T-cell (primary cell): Measurements from ENCODE around the gene DSCAML1. TPM values are rescaled to one million over a fixed set of nuclear protein-coding genes. Genes with fewer than 3 reads are reported as not detected.

ENCODE experiments used
- ATAC-seq, 4 experiments: fragments of 200-7000 bp in 3 of 4; fragments of 150-1000 bp in 1 of 4; cut with Tn5 transposase; replicated peaks in 1 of 4; 1 replicate in 3 of 4; 2 replicates in 1 of 4; pipeline ENCODE4 v1.10.0; 2021; ENCODE audit warnings: moderate library complexity in 3 of 4, mild to moderate bottlenecking in 2 of 4, moderate number of reproducible peaks in 1 of 4
- CTCF ChIA-PET, 2 donors: fragments of 300-600 bp; sonication (Branson Sonifier 250); formaldehyde crosslinking; loops; one replicate each; lab custom pipeline; 2022; ENCODE audit warnings: antibody characterized with exemption in 2 of 2; lab: Charles Lee
- POLR2A ChIA-PET, 2 donors: fragments of 300-600 bp; sonication (Branson Sonifier 250); formaldehyde crosslinking; loops; one replicate each; lab custom pipeline; 2022; ENCODE audit warnings: antibody characterized with exemption in 2 of 2; lab: Charles Lee
- DNase-seq, 35 experiments: peaks; one replicate each; pipeline versions ENCODE4 v3.0.0 to v3.0.0-alpha.2; 2013 to 2023
- H3K27ac ChIP-seq: one replicate; pipeline ENCODE4 v1.5.1; 2013; ENCODE audit warnings: low read length
- H3K27me3 ChIP-seq, 2 experiments: replicated peaks in 1 of 2; 1 replicate in 1 of 2; 2 replicates in 1 of 2; pipeline versions ENCODE4 v1.6.1 to v1.7.0; 2013; ENCODE audit warnings: low read length in 1 of 2, mixed read lengths in 1 of 2; ENCODE audit not compliant: control insufficient read depth in 2 of 2, insufficient read depth in 2 of 2; ENCODE audit errors: extremely low read depth in 1 of 2
- H3K36me3 ChIP-seq, 2 donors: 1 replicate in 1 of 2; 2 replicates in 1 of 2; pipeline versions ENCODE4 v1.6.1 to v1.7.0; 2013; ENCODE audit warnings: low read length in 1 of 2; ENCODE audit not compliant: control insufficient read depth in 2 of 2, insufficient read depth in 1 of 2; ENCODE audit errors: extremely low read depth in 1 of 2
- H3K4me1 ChIP-seq, 2 experiments: 1 replicate in 1 of 2; 2 replicates in 1 of 2; pipeline versions ENCODE4 v1.6.1 to v1.7.0; 2013; ENCODE audit warnings: low read length in 2 of 2, mixed read lengths in 1 of 2; ENCODE audit not compliant: insufficient read depth in 2 of 2, control insufficient read depth in 1 of 2; ENCODE audit errors: extremely low read depth in 1 of 2
- H3K4me3 ChIP-seq, 2 donors: 1 replicate in 1 of 2; 2 replicates in 1 of 2; pipeline versions ENCODE4 v1.5.1 to v1.7.0; 2013; ENCODE audit warnings: mild to moderate bottlenecking in 2 of 2, low read length in 1 of 2, moderate library complexity in 1 of 2; ENCODE audit not compliant: control insufficient read depth in 1 of 2; ENCODE audit errors: extremely low read depth in 1 of 2
- H3K9me3 ChIP-seq: 2 replicates; pipeline ENCODE4 v1.7.0; 2013
- H3K27ac Mint-ChIP-seq, 2 donors: one replicate each; pipeline ENCODE4 v1.8.0; 2020 to 2021; ENCODE audit warnings: mild to moderate bottlenecking in 2 of 2, mixed read lengths in 2 of 2
- H3K27me3 Mint-ChIP-seq, 2 donors: one replicate each; pipeline ENCODE4 v1.8.0; 2021 to 2022; ENCODE audit warnings: mixed read lengths in 2 of 2
- H3K36me3 Mint-ChIP-seq: one replicate; pipeline ENCODE4 v1.8.0; 2021; ENCODE audit warnings: mixed read lengths
- H3K4me1 Mint-ChIP-seq, 3 donors: one replicate each; pipeline ENCODE4 v1.8.0; 2020 to 2022; ENCODE audit warnings: mixed read lengths in 3 of 3, mild to moderate bottlenecking in 1 of 3
- H3K4me3 Mint-ChIP-seq, 3 donors: one replicate each; pipeline ENCODE4 v1.8.0; 2020 to 2022; ENCODE audit warnings: mild to moderate bottlenecking in 3 of 3, mixed read lengths in 3 of 3, moderate library complexity in 3 of 3
- H3K9me3 Mint-ChIP-seq, 3 donors: one replicate each; pipeline ENCODE4 v1.8.0; 2020 to 2022; ENCODE audit warnings: mixed read lengths in 3 of 3
- WGBS: methylation state at CpG from one replicate; pipeline ENCODE4 v1.1.5; 2013; ENCODE audit warnings: missing lambda C conversion rate; ENCODE audit not compliant: insufficient coverage; 5-methylcytosine and 5-hydroxymethylcytosine counted together
- total RNA-seq, 35 experiments: library from RNA in 6 of 35; stranded (reverse) in 6 of 35; fragments of 120-200 nt in 1 of 35; gene quantifications; one replicate each; pipeline versions ENCODE4 v1.2.1 to v1.2.4 and lab custom pipeline; 2013 to 2026

DSCAML1 gene
- total RNA-seq, 5 donors from 2014 or later (not counting 1 experiment from before 2014, with no cell fraction given): 0.15 to 2.4 (median 0.96) TPM

DNA sequence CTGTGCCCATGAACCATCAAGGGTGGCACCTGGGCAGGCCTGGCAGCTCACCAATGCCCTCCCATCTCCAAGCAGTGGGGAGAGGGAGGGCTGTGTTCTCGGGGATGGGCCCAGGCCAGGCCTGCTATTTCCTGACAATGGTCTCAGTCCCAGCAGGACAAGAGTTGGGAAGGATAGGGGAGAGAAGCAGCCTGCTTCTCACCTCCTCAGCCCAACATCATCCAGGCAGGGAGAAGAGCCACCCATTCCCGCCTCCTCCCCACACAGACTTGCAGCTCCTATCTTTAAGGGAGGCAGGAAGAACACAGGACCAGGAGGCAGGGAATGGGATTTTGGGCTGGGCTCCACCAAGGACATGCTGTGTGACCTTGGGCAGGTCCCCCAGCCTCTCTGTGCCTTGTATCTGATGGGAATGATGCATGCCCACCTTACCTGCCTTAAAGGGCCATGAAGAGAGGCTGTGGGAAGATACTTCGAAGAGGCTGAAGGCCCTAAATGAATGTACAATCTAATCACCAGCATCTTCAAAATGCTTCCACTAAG, 108.7 kb downstream of the DSCAML1 start:
- Mint-ChIP-seq H3K27ac (no peak overlapping the region), H3K4me1 (no peaks in the 10 kb centered on the region), H3K27me3 (peaks cover 9 to 15% of the 10 kb centered on the region in 2 donors), H3K36me3 (no peaks in the 10 kb centered on the region), H3K4me3 (no peak overlapping the region), H3K9me3 (no peaks in the 10 kb centered on the region)
- no peak for DNase-seq
- H3K36me3 ChIP-seq: no peaks in the 10 kb centered on the region
- H3K4me3 ChIP-seq: no peak overlapping the region
- POLR2A ChIA-PET: no interaction called here
- CTCF ChIA-PET: no interaction called here
- H3K27ac ChIP-seq: no peak overlapping the region
- 60% methylated on average over 1 of the region's 3 CpGs for WGBS
- H3K9me3 ChIP-seq: no peaks in the 10 kb centered on the region
- no peak for ATAC-seq
- H3K4me1 ChIP-seq: no peaks in the 10 kb centered on the region
- peaks cover 0 to 9% of the 10 kb centered on the region in 2 experiments for H3K27me3 ChIP-seq

- POLR2A ChIA-PET: no interaction called here
- peaks cover 0 to 9% of the 10 kb centered on the region in 2 experiments for H3K27me3 ChIP-seq
- no peak for ATAC-seq
- H3K27me3 Mint-ChIP-seq: peaks cover 6 to 15% of the 10 kb centered on the region in 2 donors
- H3K4me3 ChIP-seq: no peak overlapping the region
- no peaks in the 10 kb centered on the region for H3K9me3 ChIP-seq
- H3K4me1 Mint-ChIP-seq: no peaks in the 10 kb centered on the region
- H3K4me1 ChIP-seq: no peaks in the 10 kb centered on the region
- H3K36me3 Mint-ChIP-seq: no peaks in the 10 kb centered on the region
- no peaks in the 10 kb centered on the region for H3K36me3 ChIP-seq
- DNase-seq: no peak
- H3K9me3 Mint-ChIP-seq: no peaks in the 10 kb centered on the region
- CTCF ChIA-PET: no interaction called here
- H3K27ac ChIP-seq: no peak overlapping the region
- no peak overlapping the region for H3K27ac Mint-ChIP-seq
- H3K4me3 Mint-ChIP-seq: no peak overlapping the region
- 86% methylated on average over 6 of the region's 6 CpGs for whole genome bisulfite sequencing
Measured at GRCh38 chr11:117687776-117688175, 109.2 kb downstream of the DSCAML1 start.

GRCh38 chr11:117686711-117687110, 110.3 kb downstream of the DSCAML1 start:
- Mint-ChIP-seq H3K27ac (no peak overlapping the region), H3K9me3 (no peaks in the 10 kb centered on the region), H3K36me3 (no peaks in the 10 kb centered on the region), H3K4me3 (no peak overlapping the region), H3K27me3 (peaks cover 8 to 19% of the 10 kb centered on the region in 2 donors), H3K4me1 (no peaks in the 10 kb centered on the region)
- Histone ChIP-seq H3K27me3 (peaks cover 0 to 14% of the 10 kb centered on the region in 2 experiments), H3K36me3 (no peaks in the 10 kb centered on the region), H3K9me3 (no peaks in the 10 kb centered on the region), H3K4me1 (no peaks in the 10 kb centered on the region), H3K4me3 (no peak overlapping the region), H3K27ac (no peak overlapping the region)
- no peak for ATAC-seq
- 57% methylated on average over 1 of the region's 3 CpGs for WGBS
- ChIA-PET POLR2A (no interaction called here), CTCF (no interaction called here)
- no peak for DNase-seq

DNA sequence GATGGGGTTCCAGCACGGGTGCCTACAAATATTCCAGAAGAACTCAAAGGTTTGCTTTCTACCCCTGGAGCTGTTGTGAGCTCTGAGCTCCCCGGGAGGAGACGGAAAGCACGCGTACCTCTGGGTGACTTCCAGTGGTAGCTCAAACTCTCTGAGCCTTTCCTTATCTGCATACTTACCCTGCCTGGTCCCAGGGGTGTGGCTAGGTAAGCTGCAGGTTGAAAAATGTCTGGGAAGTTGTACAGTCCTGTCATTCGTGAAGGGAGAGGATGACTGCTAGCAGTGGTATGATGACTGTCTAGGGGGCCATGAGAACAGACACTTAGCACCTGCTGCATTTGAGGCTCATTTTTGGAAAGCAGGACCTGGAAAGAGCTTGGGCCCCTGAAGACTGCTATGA, 111.5 kb downstream of the DSCAML1 start:
- ChIA-PET POLR2A (no interaction called here), CTCF (no interaction called here)
- DNase-seq (no peak), ATAC-seq (no peak)
- H3K27ac ChIP-seq: no peak overlapping the region
- Mint-ChIP-seq H3K4me1 (no peaks in the 10 kb centered on the region), H3K27ac (no peak overlapping the region), H3K36me3 (no peaks in the 10 kb centered on the region), H3K27me3 (peaks cover 8 to 20% of the 10 kb centered on the region in 2 donors), H3K9me3 (no peaks in the 10 kb centered on the region), H3K4me3 (no peak overlapping the region)
- peaks cover 0 to 16% of the 10 kb centered on the region in 2 experiments for H3K27me3 ChIP-seq
- H3K36me3 ChIP-seq: no peaks in the 10 kb centered on the region
- no peaks in the 10 kb centered on the region for H3K4me1 ChIP-seq
- 92% methylated on average over 1 of the region's 6 CpGs for WGBS
- H3K9me3 ChIP-seq: no peaks in the 10 kb centered on the region
- H3K4me3 ChIP-seq: no peak overlapping the region

DNA sequence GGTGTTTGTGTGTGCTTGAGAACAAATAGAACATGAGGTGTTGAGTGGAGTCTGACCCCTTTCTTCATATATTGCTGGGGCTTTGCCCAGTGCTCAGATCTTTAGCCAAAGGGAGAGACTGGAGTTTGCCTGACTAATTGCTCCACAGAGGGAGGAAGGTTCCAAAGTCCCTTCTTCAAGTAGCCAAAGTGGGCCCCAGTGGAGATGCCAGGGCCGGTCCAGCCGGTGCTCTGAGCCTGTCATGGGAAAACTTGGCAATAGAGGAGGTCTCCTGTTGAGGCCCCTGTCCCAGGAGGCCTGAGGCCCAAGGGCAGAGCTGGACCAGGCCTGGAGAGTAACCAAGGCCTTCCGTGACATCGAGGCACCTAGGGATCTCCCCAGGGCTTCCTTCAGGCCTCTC, 112.3 kb downstream of the DSCAML1 start:
- H3K9me3 Mint-ChIP-seq: no peaks in the 10 kb centered on the region
- H3K36me3 Mint-ChIP-seq: no peaks in the 10 kb centered on the region
- CTCF ChIA-PET: no interaction called here
- no peak overlapping the region for H3K27ac Mint-ChIP-seq
- Histone ChIP-seq H3K27ac (no peak overlapping the region), H3K27me3 (peaks cover 0 to 18% of the 10 kb centered on the region in 2 experiments), H3K36me3 (no peaks in the 10 kb centered on the region), H3K4me1 (no peaks in the 10 kb centered on the region), H3K9me3 (no peaks in the 10 kb centered on the region), H3K4me3 (no peak overlapping the region)
- DNase-seq (no peak), ATAC-seq (no peak)
- 65% methylated on average over 2 of the region's 4 CpGs for WGBS
- no peak overlapping the region for H3K4me3 Mint-ChIP-seq
- peaks cover 8 to 20% of the 10 kb centered on the region in 2 donors for H3K27me3 Mint-ChIP-seq
- POLR2A ChIA-PET: no interaction called here
- H3K4me1 Mint-ChIP-seq: no peaks in the 10 kb centered on the region

DNA sequence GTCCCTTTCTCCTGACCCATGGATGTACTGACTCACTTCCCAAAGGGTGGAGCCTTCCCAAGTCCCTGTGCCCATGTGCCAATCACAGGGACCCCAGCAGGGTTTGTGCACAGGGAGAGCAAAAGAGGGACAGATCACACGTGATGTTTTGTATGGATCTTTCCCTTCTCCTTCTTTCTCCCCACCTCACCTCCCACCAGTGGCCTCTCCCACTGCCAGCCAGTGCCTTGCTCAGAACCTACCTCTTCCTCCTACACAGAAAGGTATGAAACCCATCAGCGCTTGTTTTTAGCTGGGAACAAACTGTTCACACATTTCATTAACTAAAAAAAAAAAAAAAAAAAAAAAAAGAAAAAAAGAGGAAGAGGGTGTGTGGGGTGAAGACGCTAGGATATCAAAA, 112.9 kb downstream of the DSCAML1 start:
- no CpG with 5 or more reads among the region's 3 CpGs for WGBS
- H3K4me3 ChIP-seq: no peak overlapping the region
- ChIA-PET CTCF (no interaction called here), POLR2A (no interaction called here)
- Mint-ChIP-seq H3K27me3 (peaks cover 8 to 16% of the 10 kb centered on the region in 2 donors), H3K36me3 (no peaks in the 10 kb centered on the region), H3K4me1 (no peaks in the 10 kb centered on the region), H3K9me3 (no peaks in the 10 kb centered on the region), H3K27ac (no peak overlapping the region), H3K4me3 (no peak overlapping the region)
- no peaks in the 10 kb centered on the region for H3K9me3 ChIP-seq
- DNase-seq: no peak
- no peak overlapping the region for H3K27ac ChIP-seq
- no peaks in the 10 kb centered on the region for H3K4me1 ChIP-seq
- ATAC-seq: no peak
- H3K36me3 ChIP-seq: no peaks in the 10 kb centered on the region
- peaks cover 0 to 18% of the 10 kb centered on the region in 2 experiments for H3K27me3 ChIP-seq

- no peaks in the 10 kb centered on the region for H3K36me3 Mint-ChIP-seq
- ChIA-PET CTCF (no interaction called here), POLR2A (no interaction called here)
- no peak for ATAC-seq
- no peaks in the 10 kb centered on the region for H3K4me1 Mint-ChIP-seq
- Histone ChIP-seq H3K4me1 (peaks cover 0 to 2% of the 10 kb centered on the region in 2 experiments), H3K27ac (no peak overlapping the region), H3K9me3 (no peaks in the 10 kb centered on the region), H3K36me3 (no peaks in the 10 kb centered on the region), H3K4me3 (no peak overlapping the region), H3K27me3 (peaks cover 0 to 19% of the 10 kb centered on the region in 2 experiments)
- no peak overlapping the region for H3K27ac Mint-ChIP-seq
- H3K4me3 Mint-ChIP-seq: no peak overlapping the region
- WGBS: no CpG with 5 or more reads among the region's 1 CpG
- H3K27me3 Mint-ChIP-seq: peaks cover 4 to 18% of the 10 kb centered on the region in 2 donors
- H3K9me3 Mint-ChIP-seq: no peaks in the 10 kb centered on the region
- DNase-seq: no peak
Measured at GRCh38 chr11:117681438-117681837, 115.6 kb downstream of the DSCAML1 start.
